Activated T-cell treated with anti-CD3 and anti-CD28 coated beads for 4 hours (primary cell): ENCODE measurements around the gene RELN.

ENCODE experiments used
- DNase-seq: peaks from one replicate; pipeline ENCODE4 v3.0.0-alpha.2; 2020

Gene RELN

GRCh38 chr7:103613655-103614642 lies 375.5 kb downstream of the RELN start:
- no peak for DNase-seq

- no peak for DNase-seq
Measured at GRCh38 chr7:103609778-103610177, 379.7 kb downstream of the RELN start.

- DNase-seq: no peak
Measured at GRCh38 chr7:103605640-103606039, 383.8 kb downstream of the RELN start.

- DNase-seq: no peak
Measured at GRCh38 chr7:103598326-103598905, 391.0 kb downstream of the RELN start.

- DNase-seq: no peak
Measured at GRCh38 chr7:103597606-103598005, 391.9 kb downstream of the RELN start.

- DNase-seq: no peak
Measured at GRCh38 chr7:103594186-103594585, 395.3 kb downstream of the RELN start.

- no peak for DNase-seq
Measured at GRCh38 chr7:103593691-103594090, 395.8 kb downstream of the RELN start.

GRCh38 chr7:103592844-103593243 lies 396.6 kb downstream of the RELN start:
- DNase-seq: no peak

GRCh38 chr7:103592187-103592586 lies 397.3 kb downstream of the RELN start:
- no peak for DNase-seq

- DNase-seq: no peak
Measured at GRCh38 chr7:103580031-103580430, 409.4 kb downstream of the RELN start.

- DNase-seq: no peak
Measured at GRCh38 chr7:103577059-103577458, 412.4 kb downstream of the RELN start.

- no peak for DNase-seq
Measured at GRCh38 chr7:103576641-103577040, 412.8 kb downstream of the RELN start.

- no peak for DNase-seq
Measured at GRCh38 chr7:103574576-103574975, 414.9 kb downstream of the RELN start.

GRCh38 chr7:103573479-103574058 lies 415.9 kb downstream of the RELN start:
- no peak for DNase-seq

- DNase-seq: no peak
Measured at GRCh38 chr7:103571586-103571985, 417.9 kb downstream of the RELN start.

GRCh38 chr7:103569621-103570305 lies 419.7 kb downstream of the RELN start:
- DNase-seq: no peak

GRCh38 chr7:103564416-103564815 lies 425.0 kb downstream of the RELN start:
- no peak for DNase-seq

- no peak for DNase-seq
Measured at GRCh38 chr7:103560136-103560535, 429.3 kb downstream of the RELN start.

GRCh38 chr7:103551016-103551415 lies 438.4 kb downstream of the RELN start:
- DNase-seq: no peak

- DNase-seq: no peak
Measured at GRCh38 chr7:103549786-103550185, 439.7 kb downstream of the RELN start.

GRCh38 chr7:103547451-103548284 lies 441.8 kb downstream of the RELN start:
- no peak for DNase-seq

GRCh38 chr7:103542470-103542869 lies 447.0 kb downstream of the RELN start:
- no peak for DNase-seq
